ENCODE measurements around the gene MEI4. TPM values are rescaled to one million over a fixed set of nuclear protein-coding genes. Genes with fewer than 3 reads are reported as not detected.

MEI4 gene
- 0.32 TPM for polyA plus RNA-seq (2013, experiment 1 of 2)
- polyA plus RNA-seq (2013, experiment 2 of 2), result 0.22 TPM

- Histone ChIP-seq H2BK15ac (replicated peaks; ENCODE audit: low read depth) (no peak within 1 kb of the TSS), H3K36me3 (ENCODE audit: control insufficient read depth, insufficient read depth, low read length) (no peaks in the 10 kb centered on the region), H3K18ac (ENCODE audit: low read length) (no peak within 1 kb of the TSS), H3K9ac (ENCODE audit: low read length) (no peak within 1 kb of the TSS), H3K79me2 (ENCODE audit: control insufficient read depth, insufficient read depth, low read length) (no peaks in the 10 kb centered on the region), H4K5ac (ENCODE audit: low read length) (no peak within 1 kb of the TSS), H2AK5ac (ENCODE audit: low read length) (no peak within 1 kb of the TSS), H2BK120ac (ENCODE audit: low read depth, low read length) (no peak within 1 kb of the TSS), H3K4me3 (ENCODE audit: low read length) (no peak within 1 kb of the TSS), H3K4me1 (ENCODE audit: control insufficient read depth, low read depth, low read length) (no peaks in the 10 kb centered on the region), H3K79me1 (ENCODE audit: low read length) (no peaks in the 10 kb centered on the region), H2BK5ac (ENCODE audit: low read length) (no peak within 1 kb of the TSS), H3K4ac (ENCODE audit: low read depth, low read length) (no peak within 1 kb of the TSS), H3K27me3 (ENCODE audit: insufficient read depth, low read length, poor library complexity) (no peaks in the 10 kb centered on the region), H3K56ac (ENCODE audit: low read length) (no peak within 1 kb of the TSS), H3K23ac (ENCODE audit: low read length) (no peak within 1 kb of the TSS), H4K8ac (ENCODE audit: low read depth, low read length) (no peak within 1 kb of the TSS), H3K4me2 (ENCODE audit: low read length) (no peak within 1 kb of the TSS), H3K27ac (ENCODE audit: low read depth, low read length) (no peak within 1 kb of the TSS)
- WGBS (ENCODE audit: extremely low coverage, insufficient coverage, low lambda C conversion rate), result no CpG with 5 or more reads among the region's 2 CpGs
- DNase-seq, result peak; percentile 85
These were observed at the start of gene MEI4 for GRCh38 chr6:77652739-77653138. MEI4 (plus strand) TSS chr6:77653039; CDS start chr6:77690672, 37,633 bp downstream.

- no peaks in the 10 kb centered on the region for H3K79me1 ChIP-seq (ENCODE audit: low read length)
- no peak overlapping the region for H4K5ac ChIP-seq (ENCODE audit: low read length)
- no peak overlapping the region for H3K4ac ChIP-seq (ENCODE audit: low read depth, low read length)
- no peak overlapping the region for H3K27ac ChIP-seq (ENCODE audit: low read depth, low read length)
- H2BK120ac ChIP-seq (ENCODE audit: low read depth, low read length), result no peak overlapping the region
- no peak for DNase-seq
- no peak overlapping the region for H3K23ac ChIP-seq (ENCODE audit: low read length)
- H3K18ac ChIP-seq (ENCODE audit: low read length), result no peak overlapping the region
- H4K8ac ChIP-seq (ENCODE audit: low read depth, low read length), result no peak overlapping the region
- no peaks in the 10 kb centered on the region for H3K4me1 ChIP-seq (ENCODE audit: control insufficient read depth, low read depth, low read length)
- WGBS (ENCODE audit: extremely low coverage, insufficient coverage, low lambda C conversion rate), result no CpG with 5 or more reads among the region's 4 CpGs
- no peak overlapping the region for H3K9ac ChIP-seq (ENCODE audit: low read length)
- no peak overlapping the region for H2AK5ac ChIP-seq (ENCODE audit: low read length)
- no peak overlapping the region for H2BK5ac ChIP-seq (ENCODE audit: low read length)
- H3K4me3 ChIP-seq (ENCODE audit: low read length), result no peak overlapping the region
- H3K27me3 ChIP-seq (ENCODE audit: insufficient read depth, low read length, poor library complexity), result no peaks in the 10 kb centered on the region
- no peak overlapping the region for H3K56ac ChIP-seq (ENCODE audit: low read length)
- H3K4me2 ChIP-seq (ENCODE audit: low read length), result no peak overlapping the region
- H3K79me2 ChIP-seq (ENCODE audit: control insufficient read depth, insufficient read depth, low read length), result no peaks in the 10 kb centered on the region
- no peak overlapping the region for H2BK15ac ChIP-seq (replicated peaks; ENCODE audit: low read depth)
- no peaks in the 10 kb centered on the region for H3K36me3 ChIP-seq (ENCODE audit: control insufficient read depth, insufficient read depth, low read length)
These were observed 48.4 kb upstream of the MEI4 start for GRCh38 chr6:77604476-77604875.

- Histone ChIP-seq H2AK5ac (ENCODE audit: low read length) (no peak overlapping the region), H3K18ac (ENCODE audit: low read length) (no peak overlapping the region), H2BK15ac (replicated peaks; ENCODE audit: low read depth) (no peak overlapping the region), H3K27ac (ENCODE audit: low read depth, low read length) (no peak overlapping the region), H2BK120ac (ENCODE audit: low read depth, low read length) (no peak overlapping the region), H2BK5ac (ENCODE audit: low read length) (no peak overlapping the region), H3K56ac (ENCODE audit: low read length) (no peak overlapping the region), H3K79me1 (ENCODE audit: low read length) (no peaks in the 10 kb centered on the region), H4K5ac (ENCODE audit: low read length) (no peak overlapping the region), H3K79me2 (ENCODE audit: control insufficient read depth, insufficient read depth, low read length) (no peaks in the 10 kb centered on the region), H3K23ac (ENCODE audit: low read length) (no peak overlapping the region), H4K8ac (ENCODE audit: low read depth, low read length) (no peak overlapping the region), H3K36me3 (ENCODE audit: control insufficient read depth, insufficient read depth, low read length) (no peaks in the 10 kb centered on the region), H3K4ac (ENCODE audit: low read depth, low read length) (no peak overlapping the region), H3K27me3 (ENCODE audit: insufficient read depth, low read length, poor library complexity) (no peaks in the 10 kb centered on the region), H3K4me3 (ENCODE audit: low read length) (no peak overlapping the region), H3K4me1 (ENCODE audit: control insufficient read depth, low read depth, low read length) (no peaks in the 10 kb centered on the region), H3K4me2 (ENCODE audit: low read length) (no peak overlapping the region), H3K9ac (ENCODE audit: low read length) (no peak overlapping the region)
- DNase-seq, result no peak
- no CpG with 5 or more reads among the region's 5 CpGs for WGBS (ENCODE audit: extremely low coverage, insufficient coverage, low lambda C conversion rate)
These were observed 45.8 kb upstream of the MEI4 start for GRCh38 chr6:77607004-77607403.

GRCh38 chr6:77609106-77609505, 43.7 kb upstream of the MEI4 start:
- H2BK120ac ChIP-seq (ENCODE audit: low read depth, low read length), result no peak overlapping the region
- no peaks in the 10 kb centered on the region for H3K27me3 ChIP-seq (ENCODE audit: insufficient read depth, low read length, poor library complexity)
- H3K79me2 ChIP-seq (ENCODE audit: control insufficient read depth, insufficient read depth, low read length), result no peaks in the 10 kb centered on the region
- H4K8ac ChIP-seq (ENCODE audit: low read depth, low read length), result no peak overlapping the region
- H3K4ac ChIP-seq (ENCODE audit: low read depth, low read length), result no peak overlapping the region
- H3K4me3 ChIP-seq (ENCODE audit: low read length), result no peak overlapping the region
- no peak overlapping the region for H2AK5ac ChIP-seq (ENCODE audit: low read length)
- no peak overlapping the region for H3K27ac ChIP-seq (ENCODE audit: low read depth, low read length)
- H3K4me1 ChIP-seq (ENCODE audit: control insufficient read depth, low read depth, low read length), result no peaks in the 10 kb centered on the region
- DNase-seq, result no peak
- no peaks in the 10 kb centered on the region for H3K36me3 ChIP-seq (ENCODE audit: control insufficient read depth, insufficient read depth, low read length)
- no peak overlapping the region for H3K4me2 ChIP-seq (ENCODE audit: low read length)
- H3K18ac ChIP-seq (ENCODE audit: low read length), result no peak overlapping the region
- no peak overlapping the region for H4K5ac ChIP-seq (ENCODE audit: low read length)
- no peak overlapping the region for H3K9ac ChIP-seq (ENCODE audit: low read length)
- H3K56ac ChIP-seq (ENCODE audit: low read length), result no peak overlapping the region
- H2BK15ac ChIP-seq (replicated peaks; ENCODE audit: low read depth), result no peak overlapping the region
- H2BK5ac ChIP-seq (ENCODE audit: low read length), result no peak overlapping the region
- no CpG with 5 or more reads among the region's 1 CpG for WGBS (ENCODE audit: extremely low coverage, insufficient coverage, low lambda C conversion rate)
- H3K23ac ChIP-seq (ENCODE audit: low read length), result no peak overlapping the region
- no peaks in the 10 kb centered on the region for H3K79me1 ChIP-seq (ENCODE audit: low read length)

- Histone ChIP-seq H2AK5ac (ENCODE audit: low read length) (no peak overlapping the region), H3K4me3 (ENCODE audit: low read length) (no peak overlapping the region), H2BK15ac (replicated peaks; ENCODE audit: low read depth) (no peak overlapping the region), H3K79me1 (ENCODE audit: low read length) (no peaks in the 10 kb centered on the region), H3K23ac (ENCODE audit: low read length) (no peak overlapping the region), H4K8ac (ENCODE audit: low read depth, low read length) (no peak overlapping the region), H3K4me1 (ENCODE audit: control insufficient read depth, low read depth, low read length) (no peaks in the 10 kb centered on the region), H3K18ac (ENCODE audit: low read length) (no peak overlapping the region), H3K27ac (ENCODE audit: low read depth, low read length) (no peak overlapping the region), H3K79me2 (ENCODE audit: control insufficient read depth, insufficient read depth, low read length) (no peaks in the 10 kb centered on the region), H3K4me2 (ENCODE audit: low read length) (no peak overlapping the region), H2BK120ac (ENCODE audit: low read depth, low read length) (no peak overlapping the region), H3K36me3 (ENCODE audit: control insufficient read depth, insufficient read depth, low read length) (no peaks in the 10 kb centered on the region), H3K56ac (ENCODE audit: low read length) (no peak overlapping the region), H3K27me3 (ENCODE audit: insufficient read depth, low read length, poor library complexity) (no peaks in the 10 kb centered on the region), H2BK5ac (ENCODE audit: low read length) (no peak overlapping the region), H4K5ac (ENCODE audit: low read length) (no peak overlapping the region), H3K9ac (ENCODE audit: low read length) (no peak overlapping the region), H3K4ac (ENCODE audit: low read depth, low read length) (no peak overlapping the region)
- no peak for DNase-seq
- WGBS (ENCODE audit: extremely low coverage, insufficient coverage, low lambda C conversion rate), result no CpG with 5 or more reads among the region's 2 CpGs
These were observed 33.7 kb upstream of the MEI4 start for GRCh38 chr6:77619114-77619513.

GRCh38 chr6:77620278-77620882, 32.5 kb upstream of the MEI4 start:
- H3K79me2 ChIP-seq (ENCODE audit: control insufficient read depth, insufficient read depth, low read length), result no peaks in the 10 kb centered on the region
- H3K79me1 ChIP-seq (ENCODE audit: low read length), result no peaks in the 10 kb centered on the region
- H3K36me3 ChIP-seq (ENCODE audit: control insufficient read depth, insufficient read depth, low read length), result no peaks in the 10 kb centered on the region
- H3K4me1 ChIP-seq (ENCODE audit: control insufficient read depth, low read depth, low read length), result no peaks in the 10 kb centered on the region
- no peak overlapping the region for H3K4me2 ChIP-seq (ENCODE audit: low read length)
- no peak overlapping the region for H3K4me3 ChIP-seq (ENCODE audit: low read length)
- H3K23ac ChIP-seq (ENCODE audit: low read length), result no peak overlapping the region
- H2BK120ac ChIP-seq (ENCODE audit: low read depth, low read length), result no peak overlapping the region
- no peak overlapping the region for H3K9ac ChIP-seq (ENCODE audit: low read length)
- H3K27me3 ChIP-seq (ENCODE audit: insufficient read depth, low read length, poor library complexity), result no peaks in the 10 kb centered on the region
- DNase-seq, result peak; percentile 62
- H4K5ac ChIP-seq (ENCODE audit: low read length), result no peak overlapping the region
- H3K18ac ChIP-seq (ENCODE audit: low read length), result no peak overlapping the region
- no CpG with 5 or more reads among the region's 1 CpG for WGBS (ENCODE audit: extremely low coverage, insufficient coverage, low lambda C conversion rate)
- peak overlapping the region; percentile 38 for H3K27ac ChIP-seq (ENCODE audit: low read depth, low read length)
- no peak overlapping the region for H2BK15ac ChIP-seq (replicated peaks; ENCODE audit: low read depth)
- no peak overlapping the region for H2AK5ac ChIP-seq (ENCODE audit: low read length)
- H3K56ac ChIP-seq (ENCODE audit: low read length), result no peak overlapping the region
- H4K8ac ChIP-seq (ENCODE audit: low read depth, low read length), result no peak overlapping the region
- no peak overlapping the region for H2BK5ac ChIP-seq (ENCODE audit: low read length)
- no peak overlapping the region for H3K4ac ChIP-seq (ENCODE audit: low read depth, low read length)

Measured in mesendoderm (in vitro differentiated cells).